Stimulated activated CD8-positive, alpha-beta memory T cell treated with anti-CD3 and anti-CD28 coated beads, Interleukin-12 subunit alpha, Interleukin-12 subunit beta, amount 100 ng/mL, for 24 hours (primary cell): ENCODE data around the gene MGLL.

Source experiments
- DNase-seq: peaks from one replicate; pipeline ENCODE4 v3.0.0-alpha.2; 2020; ENCODE audit errors: extremely low read depth

Gene MGLL

DNA sequence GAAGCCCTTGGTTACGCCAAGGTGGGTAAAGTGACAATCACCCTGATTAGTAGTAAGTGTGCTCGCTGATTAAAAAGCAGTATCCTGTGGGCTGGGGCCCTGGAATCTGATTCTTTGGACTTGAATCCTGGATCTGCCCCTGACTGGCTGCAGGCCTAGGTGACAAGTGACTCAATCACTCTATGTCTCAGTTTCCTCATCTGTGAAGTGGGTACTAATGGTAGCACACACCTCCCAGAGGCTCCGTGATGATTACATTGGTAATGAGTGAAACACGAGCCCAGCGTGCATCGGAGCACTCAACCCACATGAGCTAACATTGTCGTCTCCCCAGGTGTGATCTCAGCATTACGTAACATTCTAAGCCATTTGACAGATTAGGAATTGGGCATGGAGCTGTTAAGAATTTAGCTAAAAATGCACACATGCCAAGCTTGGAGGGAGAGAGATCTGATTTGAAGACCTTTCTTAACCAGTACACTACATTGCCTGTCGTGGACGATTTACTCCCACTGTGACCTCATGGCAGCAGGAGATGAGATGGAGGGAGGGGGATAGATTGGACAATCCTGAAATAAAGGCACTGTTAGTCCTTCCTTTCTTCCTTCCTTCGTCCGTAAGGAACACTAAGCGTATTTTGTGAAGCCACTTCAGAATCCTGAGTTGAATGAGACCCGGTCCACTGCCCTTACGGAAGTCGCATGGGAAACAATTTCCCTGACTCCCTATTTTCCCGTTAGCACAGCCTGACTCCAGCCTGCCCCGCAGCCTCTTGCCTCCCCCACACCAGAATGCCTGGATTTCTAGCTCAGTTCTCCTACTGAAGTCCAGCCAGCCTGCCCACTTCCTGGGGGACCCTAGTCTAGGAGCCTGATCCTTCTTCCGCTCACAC is 32.1 kb downstream of the MGLL start:
- no peak for DNase-seq

DNA sequence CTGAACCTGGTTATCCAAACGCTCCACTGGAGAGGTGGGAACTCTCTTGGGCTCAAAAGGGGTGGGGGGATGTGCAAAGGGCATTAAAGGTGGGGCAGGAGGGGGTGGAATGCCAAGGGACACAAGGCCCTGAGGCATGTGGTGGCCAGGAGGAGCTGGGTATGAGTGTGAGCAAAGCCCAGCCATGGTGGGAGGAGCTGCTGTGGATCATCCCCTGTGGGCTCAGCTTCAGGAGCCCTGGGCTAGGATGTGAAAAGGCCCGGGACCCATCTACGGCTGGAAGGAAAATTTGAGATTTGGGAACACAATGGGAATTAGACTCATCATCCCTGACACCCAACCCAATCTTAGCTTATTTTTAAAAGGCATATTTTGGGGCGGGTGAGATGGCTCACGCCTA is 33.3 kb downstream of the MGLL start:
- DNase-seq = no peak

DNA sequence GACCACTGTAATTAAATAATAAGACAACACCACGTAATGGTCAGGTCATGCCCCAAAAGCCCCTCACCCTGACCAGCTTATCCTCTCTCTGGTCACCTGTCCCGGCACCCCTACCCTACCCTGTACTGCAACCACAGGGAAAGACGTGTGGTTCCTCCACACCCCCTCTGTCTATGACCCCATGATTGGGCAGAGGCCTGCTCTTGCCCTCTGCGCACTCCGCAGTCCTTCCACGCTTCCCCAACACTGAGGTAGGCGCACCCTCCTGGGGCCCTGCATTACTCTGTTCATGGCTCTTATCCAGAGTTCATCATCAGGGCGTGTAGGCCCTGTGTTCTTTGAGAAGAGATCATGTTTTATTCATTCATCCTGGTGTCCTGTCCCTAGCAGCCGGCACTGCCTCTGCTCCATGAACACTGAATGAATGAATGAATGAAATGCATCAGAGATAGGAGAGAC is 33.8 kb downstream of the MGLL start:
- DNase-seq = no peak

DNA sequence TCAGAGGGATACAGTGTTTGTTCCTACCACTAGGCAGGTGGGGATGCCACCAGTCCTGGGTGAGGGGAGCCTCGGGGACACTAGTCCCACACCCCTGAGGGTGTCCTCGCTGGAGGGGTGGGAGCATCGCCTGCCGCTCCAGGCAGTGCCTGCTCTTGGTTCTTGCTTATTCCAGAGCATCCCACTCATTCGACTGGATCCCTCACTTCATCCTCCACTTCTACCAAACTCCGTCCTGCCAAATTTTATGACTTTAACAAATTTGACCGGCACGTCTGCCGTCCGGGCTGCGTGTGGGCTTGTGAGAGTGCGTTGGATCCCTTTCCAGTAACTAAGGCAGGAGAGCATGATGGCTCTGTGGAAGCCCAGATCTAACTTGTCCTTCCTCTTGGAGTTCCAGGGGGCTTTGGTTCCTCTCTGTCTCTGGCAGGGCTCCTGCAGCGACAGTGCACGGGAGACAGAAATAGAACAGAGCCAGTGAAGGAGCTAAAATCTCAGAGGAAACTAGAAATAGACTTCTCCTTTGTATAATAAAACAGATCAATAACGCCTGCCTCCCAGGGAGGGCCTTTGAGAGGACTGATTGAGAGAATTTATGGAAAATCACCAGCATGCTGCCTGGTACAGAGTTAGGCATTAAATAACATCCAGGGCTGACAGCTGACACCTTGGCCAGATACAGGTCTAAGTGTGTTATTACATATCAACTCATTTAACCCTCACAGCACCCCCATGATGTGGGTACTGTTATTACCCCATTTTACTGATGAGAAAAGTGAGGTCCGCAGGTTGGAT is 34.5 kb downstream of the MGLL start:
- DNase-seq = no peak

DNA sequence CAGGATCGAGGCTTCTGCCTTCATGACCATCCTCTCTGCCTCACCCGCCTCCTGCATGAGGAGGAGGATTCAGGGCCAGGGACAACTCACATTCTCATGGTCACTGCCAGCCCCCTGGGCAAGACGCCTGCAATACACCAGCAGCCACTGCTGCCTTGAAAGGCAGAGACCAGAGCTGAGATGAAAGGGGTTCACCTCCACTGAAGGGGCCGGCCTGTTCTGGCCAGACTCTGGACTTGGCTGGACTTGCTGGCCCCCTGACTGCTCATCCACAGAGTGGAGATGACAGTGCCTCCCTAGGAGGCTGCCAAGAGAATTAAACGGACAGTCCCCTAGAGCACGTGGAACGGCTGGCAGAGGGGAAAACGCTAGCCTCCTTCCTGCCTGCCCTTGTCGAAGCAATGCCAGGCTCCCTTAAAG is 35.2 kb downstream of the MGLL start:
- no peak for DNase-seq

DNA sequence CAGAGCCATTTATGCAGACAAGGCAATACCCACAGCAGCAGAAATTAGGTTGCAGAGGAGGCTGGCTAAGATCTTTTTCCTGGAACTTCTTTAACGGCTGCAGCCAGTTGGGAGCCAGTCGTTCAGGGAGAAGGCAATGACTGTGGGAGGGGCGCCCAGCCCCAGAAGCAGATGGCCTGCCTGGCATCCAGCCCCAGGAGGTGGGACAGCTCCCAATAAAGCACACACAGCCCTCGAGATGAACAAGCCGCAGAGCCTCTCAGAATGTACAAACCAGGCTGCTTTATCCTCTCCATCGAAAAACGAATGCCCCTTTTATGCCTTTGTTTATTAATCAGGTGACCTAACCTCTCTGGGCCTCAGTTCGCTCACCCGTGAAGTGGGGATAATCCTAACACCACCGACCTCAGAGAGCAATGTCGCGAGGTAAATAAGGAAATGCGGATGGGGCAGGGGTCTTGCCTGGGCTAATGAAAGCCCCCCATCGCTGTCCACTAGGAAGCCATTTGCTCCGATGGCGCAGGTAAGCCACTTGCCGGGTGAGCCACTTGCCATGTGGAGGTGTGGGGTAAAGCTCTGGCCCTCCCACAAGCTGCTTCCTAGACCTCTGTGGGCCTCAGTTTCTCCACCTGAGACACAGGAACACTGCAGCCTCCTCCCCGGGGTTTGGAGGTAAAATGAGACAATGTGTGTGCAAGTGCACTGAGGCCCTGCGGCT is 35.8 kb downstream of the MGLL start:
- DNase-seq = no peak

DNA sequence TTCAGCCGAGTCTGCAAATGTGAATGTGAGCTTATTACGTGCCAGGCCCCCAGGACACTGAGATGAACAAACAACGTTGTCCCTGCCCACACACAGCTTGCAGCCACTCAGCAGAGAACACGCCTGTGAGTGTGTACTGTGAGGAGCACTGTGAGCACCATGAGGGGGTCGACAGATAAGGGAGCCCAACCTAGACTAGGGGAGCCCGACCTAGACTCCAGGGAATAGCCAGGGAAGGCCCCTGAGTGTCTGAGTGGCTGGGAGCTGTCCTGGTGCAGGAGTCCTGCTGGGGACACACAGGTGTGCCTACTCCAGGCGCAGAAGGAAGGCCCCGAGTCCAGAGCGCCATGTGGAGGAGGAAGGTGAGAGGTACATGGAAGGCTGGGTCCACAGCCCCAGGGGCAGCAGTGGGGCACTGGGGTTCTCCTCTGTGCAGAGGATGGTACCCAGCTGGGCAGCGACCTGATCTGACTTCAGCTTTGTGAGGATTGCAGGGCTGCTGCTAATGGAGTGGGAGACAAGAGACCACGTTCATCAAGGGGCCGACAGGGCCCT is 36.5 kb downstream of the MGLL start:
- no peak for DNase-seq

DNA sequence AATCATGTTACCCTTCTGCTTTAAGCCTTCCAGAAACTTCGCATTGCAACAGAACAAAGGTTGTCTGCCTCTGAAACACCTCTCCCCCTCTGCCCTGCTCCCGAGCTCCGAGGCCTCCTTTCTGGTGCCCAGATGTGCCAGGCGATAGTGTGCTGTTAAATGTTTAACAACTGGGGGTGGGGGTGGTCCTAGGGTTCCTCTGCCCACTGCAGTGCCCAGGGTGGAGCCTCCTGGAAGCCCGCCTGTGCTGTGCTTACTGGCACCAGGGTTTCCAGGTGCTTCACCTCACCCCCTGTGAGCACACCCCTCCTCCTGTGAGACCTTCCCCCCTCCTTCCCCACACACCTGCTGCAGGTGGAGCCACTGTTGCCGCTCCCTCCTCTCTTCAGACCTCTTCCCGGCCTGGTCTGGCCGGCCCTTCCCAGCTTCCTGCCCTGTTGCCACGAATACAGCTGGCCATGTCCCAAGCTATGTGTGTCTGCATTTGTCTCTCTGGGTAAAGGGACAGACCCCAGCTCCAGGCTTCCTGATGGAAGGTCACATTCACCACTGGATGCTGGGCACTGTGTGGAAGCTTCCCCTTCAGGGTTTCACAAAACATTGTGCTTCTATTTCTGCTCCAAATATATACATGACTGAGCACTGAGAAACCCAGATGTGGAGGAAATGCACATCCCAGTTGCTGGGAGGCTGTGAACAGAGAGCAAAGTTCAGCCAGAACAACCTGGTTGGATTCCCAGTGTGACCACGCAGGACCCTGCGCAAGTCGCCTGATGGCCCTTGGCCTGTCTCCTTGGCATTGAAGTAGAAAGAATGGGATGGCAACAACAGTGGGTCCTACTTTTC is 37.2 kb downstream of the MGLL start:
- DNase-seq = no peak

GRCh38 chr3:127784283-127784682 is 38.0 kb downstream of the MGLL start:
- DNase-seq = no peak

GRCh38 chr3:127783642-127784160 is 38.6 kb downstream of the MGLL start:
- DNase-seq = no peak

DNA sequence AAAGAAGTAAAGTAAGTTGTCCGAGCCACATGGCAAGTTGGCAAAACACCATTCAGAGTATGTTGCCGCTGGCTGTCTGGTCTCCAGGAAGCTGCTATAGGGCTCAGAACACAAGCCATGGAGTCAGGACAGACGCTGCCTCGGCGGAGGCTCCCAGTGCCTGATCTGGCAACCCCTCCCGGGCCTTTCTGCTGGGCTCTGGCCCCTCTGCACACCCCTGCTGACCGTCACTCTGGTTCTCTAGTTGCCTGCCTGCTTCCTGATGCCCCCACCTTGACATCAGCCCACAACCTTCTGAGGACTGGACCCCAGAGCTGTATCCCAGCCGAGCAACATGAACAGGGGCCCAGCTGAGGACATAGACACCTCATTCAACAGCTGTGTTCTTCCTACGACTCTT is 39.1 kb downstream of the MGLL start:
- DNase-seq = no peak

- no peak for DNase-seq
Observed at GRCh38 chr3:127781411-127782001, 40.8 kb downstream of the MGLL start.

DNA sequence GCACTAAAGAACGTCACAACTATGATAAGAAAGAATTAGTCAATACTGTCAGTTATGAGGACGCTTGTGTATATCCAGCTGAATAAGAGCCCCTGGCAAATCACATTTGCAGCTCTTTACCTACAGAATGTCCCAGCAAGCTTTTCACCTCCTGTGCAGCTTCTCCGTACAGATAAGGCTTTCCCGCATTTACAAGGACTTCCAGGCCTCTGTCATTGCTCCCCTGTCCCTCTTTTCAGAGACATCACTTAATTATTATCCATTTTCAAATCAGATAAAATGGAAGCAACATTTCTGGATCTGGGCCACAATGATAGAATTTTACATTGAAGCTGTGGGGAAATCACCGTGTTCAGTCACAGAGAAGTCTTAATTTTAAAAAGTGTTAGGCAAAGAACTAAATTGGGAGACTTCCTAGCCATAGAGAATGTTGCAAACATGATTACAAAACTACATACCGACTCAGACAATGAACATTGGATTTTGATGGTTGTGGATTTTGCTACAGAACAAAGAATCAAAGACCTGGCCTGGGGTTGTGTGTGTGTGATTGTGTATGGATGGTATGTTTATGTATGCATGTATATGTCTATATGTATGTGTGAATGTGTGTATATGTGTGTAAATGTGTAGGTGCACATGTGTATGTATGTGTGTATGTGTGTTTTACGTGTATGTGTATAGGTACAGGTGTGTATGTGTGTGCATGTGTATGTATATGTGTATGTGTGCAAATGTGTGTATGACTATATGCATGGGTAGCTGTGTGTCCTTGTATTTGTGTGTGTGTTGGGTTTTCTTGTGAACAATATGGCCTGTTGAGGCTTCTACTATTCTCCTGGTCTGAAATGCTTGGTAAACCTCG is 41.5 kb downstream of the MGLL start:
- DNase-seq = no peak

GRCh38 chr3:127779747-127780146 is 42.6 kb downstream of the MGLL start:
- DNase-seq = no peak

GRCh38 chr3:127777921-127778656 is 44.2 kb downstream of the MGLL start:
- no peak for DNase-seq

DNA sequence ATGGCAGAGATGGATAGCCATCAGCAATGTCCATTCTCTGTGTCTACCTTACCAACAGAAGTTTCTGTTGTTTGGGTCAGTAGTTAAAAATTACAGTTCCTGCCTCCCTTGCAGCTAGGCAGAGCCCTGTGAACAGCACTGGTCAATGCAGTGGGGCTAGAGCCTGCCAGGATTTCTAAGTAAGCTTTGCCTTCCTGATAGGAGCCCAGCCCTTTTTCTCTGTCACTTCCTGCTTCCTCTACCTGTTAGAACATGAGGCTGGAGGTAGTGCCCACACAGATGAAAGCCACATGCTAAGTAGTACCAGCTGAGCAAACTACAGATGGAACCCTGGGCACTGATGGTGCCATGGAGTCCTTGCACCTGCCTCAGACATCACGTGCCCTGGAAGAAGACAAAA is 45.0 kb downstream of the MGLL start:
- DNase-seq = no peak

DNA sequence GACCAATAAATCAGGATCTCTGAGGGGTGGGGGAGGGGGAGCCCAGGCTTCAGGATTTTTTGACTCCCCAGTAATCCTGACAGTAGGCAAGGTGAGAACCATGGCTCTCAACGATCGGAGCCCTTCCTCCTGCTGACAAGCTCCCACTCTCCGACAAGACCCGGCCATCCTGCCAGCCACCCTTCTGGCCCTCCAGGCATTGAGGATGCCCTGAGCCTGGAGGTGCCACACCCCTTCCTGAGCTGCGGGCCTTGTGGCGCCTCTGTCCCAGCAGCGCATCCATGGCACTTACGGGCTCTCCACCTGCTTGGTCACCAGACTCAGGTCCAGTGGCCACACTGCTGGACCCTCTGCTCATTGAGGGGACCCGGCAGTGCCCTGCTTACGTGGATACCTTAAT is 46.0 kb downstream of the MGLL start:
- DNase-seq = no peak

DNA sequence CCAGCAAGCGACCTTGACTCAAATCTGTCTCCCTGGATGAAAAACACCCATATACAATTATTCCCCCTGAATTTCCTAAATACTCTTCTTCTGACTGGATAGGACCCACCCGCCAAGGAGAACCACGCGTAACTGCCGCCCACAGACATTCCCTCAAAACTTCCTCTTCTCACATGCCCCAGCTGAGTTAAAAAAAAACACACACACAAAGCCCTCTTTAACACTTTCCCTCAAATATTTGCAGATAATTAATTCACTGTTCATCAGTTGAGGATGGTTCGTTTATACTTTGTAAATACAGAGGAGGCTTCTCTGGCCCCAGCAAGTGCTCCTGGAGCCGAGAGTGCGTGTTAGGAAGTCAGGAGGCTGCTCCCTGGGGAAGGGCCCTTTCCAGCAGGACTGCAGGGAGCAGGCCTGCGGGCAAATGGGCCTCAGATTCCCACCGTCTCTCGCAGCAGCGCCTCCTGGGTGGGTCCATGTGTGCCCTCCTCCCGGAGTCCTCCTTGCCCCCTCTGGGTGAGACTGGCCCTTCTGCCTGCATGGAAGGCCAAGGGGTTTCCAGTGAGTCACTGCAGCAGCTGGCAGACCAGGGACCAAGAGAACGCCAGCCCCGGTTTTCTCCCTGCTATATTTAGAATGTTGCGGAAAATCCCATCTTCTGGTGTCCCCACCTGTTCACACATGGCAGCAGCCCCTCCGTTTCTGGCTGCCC is 46.8 kb downstream of the MGLL start:
- DNase-seq = no peak
